IMR-90 (cell line): ENCODE measurements around the gene SLC26A6. TPM values are rescaled to one million over a fixed set of nuclear protein-coding genes. Genes with fewer than 3 reads are reported as not detected.

Experiments
- ATAC-seq: fragments of 200-7000 bp; cut with Tn5 transposase; 2 replicates; pipeline ENCODE4 v1.9.1; 2020; ENCODE audit warnings: low read depth, mild to moderate bottlenecking, moderate library complexity
- BruUV-seq: library from RNA; stranded (reverse); fragments of 400-500 nt; replicated peaks from 2 replicates; lab custom pipeline; 2021; lab: Mats Ljungman, UMichigan
- CTCF ChIA-PET: fragments of 300-600 bp; formaldehyde crosslinking; extraction: SDS; loops from one replicate; lab custom pipeline; 2021; ENCODE audit warnings: antibody characterized with exemption; lab: Yijun Ruan, JAX
- POLR2A ChIA-PET: fragments of 300-600 bp; sonication (Branson Sonifier 250); formaldehyde crosslinking; loops from one replicate; lab custom pipeline; 2022; ENCODE audit warnings: antibody characterized with exemption; ENCODE audit not compliant: unreplicated experiment; lab: Charles Lee
- DNase-seq: peaks from one replicate; pipeline ENCODE4 v3.0.0; 2013
- H2AFZ ChIP-seq: replicated peaks from 2 replicates; pipeline ENCODE3; 2013; ENCODE audit warnings: low read length, mild to moderate bottlenecking; ENCODE audit not compliant: poor library complexity
- H2AK5ac ChIP-seq: 2 replicates; pipeline ENCODE4 v1.6.1; 2013; ENCODE audit warnings: low read depth, low read length, inconsistent platforms
- H2AK9ac ChIP-seq: replicated peaks from 2 replicates; pipeline ENCODE3; 2013; ENCODE audit warnings: mild to moderate bottlenecking, low read depth, low read length, moderate library complexity; ENCODE audit not compliant: poor library complexity
- H2BK120ac ChIP-seq: 2 replicates; pipeline ENCODE4 v1.6.1; 2013; ENCODE audit warnings: low read depth, low read length, inconsistent platforms
- H2BK15ac ChIP-seq: 3 replicates; pipeline ENCODE4 v1.6.1; 2013; ENCODE audit warnings: low read depth, low read length, inconsistent platforms
- H2BK20ac ChIP-seq: 2 replicates; pipeline ENCODE4 v1.6.1; 2013; ENCODE audit warnings: low read depth, mild to moderate bottlenecking, inconsistent platforms, low read length, moderate library complexity
- H2BK5ac ChIP-seq: 2 replicates; pipeline ENCODE4 v1.6.1; 2013; ENCODE audit warnings: mild to moderate bottlenecking, low read depth, low read length, inconsistent platforms; ENCODE audit not compliant: poor library complexity, severe bottlenecking
- H3K14ac ChIP-seq: replicated peaks from 2 replicates; pipeline ENCODE4 v1.6.1; 2013; ENCODE audit warnings: low read depth, low read length, inconsistent platforms
- H3K18ac ChIP-seq: 2 replicates; pipeline ENCODE4 v1.6.1; 2013; ENCODE audit warnings: low read depth, low read length, control low read depth
- H3K23ac ChIP-seq: 2 replicates; pipeline ENCODE4 v1.6.1; 2013; ENCODE audit warnings: low read depth, low read length, inconsistent platforms
- H3K27ac ChIP-seq: 2 replicates; pipeline ENCODE4 v1.5.1; 2013; ENCODE audit warnings: mild to moderate bottlenecking, control low read depth, low read length; ENCODE audit not compliant: insufficient read depth
- H3K27me3 ChIP-seq: 2 replicates; pipeline ENCODE4 v1.6.1; 2013; ENCODE audit warnings: low read length; ENCODE audit not compliant: control insufficient read depth, insufficient read depth
- H3K36me3 ChIP-seq: 2 replicates; pipeline ENCODE4 v1.6.1; 2013; ENCODE audit warnings: low read length, mixed read lengths; ENCODE audit not compliant: control insufficient read depth, insufficient read depth
- H3K4ac ChIP-seq: 2 replicates; pipeline ENCODE4 v1.6.1; 2013; ENCODE audit warnings: low read depth, low read length, inconsistent platforms
- H3K4me1 ChIP-seq: 2 replicates; pipeline ENCODE4 v1.6.1; 2013; ENCODE audit warnings: low read length, mixed read lengths; ENCODE audit not compliant: control insufficient read depth, insufficient read depth
- H3K4me2 ChIP-seq: 2 replicates; pipeline ENCODE4 v1.6.1; 2013; ENCODE audit warnings: low read depth, mild to moderate bottlenecking, control low read depth, low read length, moderate library complexity
- H3K4me3 ChIP-seq: 2 replicates; pipeline ENCODE4 v1.5.1; 2013; ENCODE audit warnings: low read depth, mild to moderate bottlenecking, control low read depth, low read length, moderate library complexity; ENCODE audit not compliant: insufficient read depth
- H3K56ac ChIP-seq: 2 replicates; pipeline ENCODE4 v1.6.1; 2013; ENCODE audit warnings: low read length, inconsistent platforms; ENCODE audit not compliant: insufficient read depth; ENCODE audit errors: extremely low read depth
- H3K79me1 ChIP-seq, 2 experiments: 2 replicates each; pipeline ENCODE4 v1.6.1; 2013; ENCODE audit warnings: low read length in 2 of 2, inconsistent platforms in 1 of 2, low read depth in 1 of 2
- H3K9ac ChIP-seq: 2 replicates; pipeline ENCODE4 v1.6.1; 2013; ENCODE audit warnings: low read depth, low read length, control low read depth
- H3K9me1 ChIP-seq: 2 replicates; pipeline ENCODE4 v1.6.1; 2013; ENCODE audit warnings: low read length, inconsistent platforms; ENCODE audit not compliant: insufficient read depth
- H3K9me3 ChIP-seq: 2 replicates; pipeline ENCODE4 v1.6.1; 2013; ENCODE audit warnings: low read length; ENCODE audit not compliant: control insufficient read depth, insufficient read depth
- H4K20me1 ChIP-seq: 2 replicates; pipeline ENCODE4 v1.6.1; 2013; ENCODE audit warnings: low read length, inconsistent platforms; ENCODE audit not compliant: insufficient read depth
- H4K5ac ChIP-seq: 2 replicates; pipeline ENCODE4 v1.6.1; 2013; ENCODE audit warnings: mild to moderate bottlenecking, low read depth, low read length, control low read depth
- H4K8ac ChIP-seq, 2 experiments: 2 replicates each; pipeline ENCODE4 v1.6.1; 2013; ENCODE audit warnings: low read depth in 2 of 2, low read length in 2 of 2, control low read depth in 1 of 2, inconsistent platforms in 1 of 2
- H4K91ac ChIP-seq: 2 replicates; pipeline ENCODE4 v1.6.1; 2013; ENCODE audit warnings: low read depth, low read length, inconsistent platforms; ENCODE audit not compliant: insufficient read depth
- BHLHE40 ChIP-seq: fragments of 150-350 bp; IDR thresholded peaks from 2 replicates; pipeline ENCODE4 v1.6.1; 2016; ENCODE audit warnings: mild to moderate bottlenecking, low read depth, low read length
- CEBPB ChIP-seq: IDR thresholded peaks from 2 replicates; pipeline ENCODE4 v1.6.1; 2012; ENCODE audit warnings: low read depth, low read length, improper control_type of control experiment
- CHD1 ChIP-seq: IDR thresholded peaks from 2 replicates; pipeline ENCODE4 v1.6.1; 2012; ENCODE audit warnings: low read depth, low read length, improper control_type of control experiment
- MAZ ChIP-seq: IDR thresholded peaks from 2 replicates; pipeline ENCODE4 v1.6.1; 2012; ENCODE audit warnings: low read depth, mild to moderate bottlenecking, low read length, improper control_type of control experiment, moderate library complexity, borderline replicate concordance
- MXI1 ChIP-seq: IDR thresholded peaks from 2 replicates; pipeline ENCODE4 v1.6.1; 2012; ENCODE audit warnings: low read depth, mild to moderate bottlenecking, low read length, moderate library complexity, borderline replicate concordance
- NFE2L2 ChIP-seq: fragments of 150-350 bp; IDR thresholded peaks from 2 replicates; pipeline ENCODE4 v1.6.1; 2016; ENCODE audit warnings: low read depth, mild to moderate bottlenecking, low read length
- RAD21 ChIP-seq: IDR thresholded peaks from 2 replicates; pipeline ENCODE4 v1.6.1; 2012; ENCODE audit warnings: low read length, improper control_type of control experiment
- WGBS, 2 experiments: methylation state at CpG; one replicate each; pipeline versions ENCODE4 v1.1.5 to v1.1.7; 2013; ENCODE audit warnings: missing lambda C conversion rate in 2 of 2; ENCODE audit not compliant: insufficient read length in 1 of 2; ENCODE audit errors: extremely low coverage in 2 of 2; 5-methylcytosine and 5-hydroxymethylcytosine counted together
- dilution Hi-C: fragments of 300-500 bp; cut with HindIII; formaldehyde crosslinking; loops from one replicate; pipeline ENCODE4 v1.14.3; 2018; ENCODE audit warnings: low sequenced_read_pairs; ENCODE audit not compliant: unreplicated experiment
- in situ Hi-C: fragments of 300-500 bp; cut with MboI; formaldehyde crosslinking; loops from 3 replicates; pipeline ENCODE4 v1.14.3; 2019; ENCODE audit warnings: low sequenced_read_pairs, inconsistent platforms, mixed read lengths
- intact Hi-C: fragments of 100-400 bp; cut with micrococcal nuclease; formaldehyde crosslinking; loops from 2 replicates; pipeline ENCODE4 v1.10.0; 2022
- polyA plus RNA-seq, 3 experiments: library from polyadenylated mRNA; depleted of rRNA; stranded (reverse); fragments of >200 nt; gene quantifications; 2 replicates each; pipeline ENCODE4 v1.2.3, GENCODE V29; 2012; ENCODE audit warnings: low replicate concordance in 1 of 3
- total RNA-seq: library from RNA; depleted of rRNA; stranded (reverse); fragments of >200 nt; gene quantifications from 2 replicates; pipeline ENCODE4 v1.2.3, GENCODE V29; 2012
- TF ChIP-seq, protein P1 (sequence below): conservative IDR thresholded peaks from 2 replicates; pipeline ENCODE4 v1.5.1; 2012; ENCODE audit warnings: mild to moderate bottlenecking, low read depth, low read length, improper control_type of control experiment
- TF ChIP-seq, protein P2 (sequence below): fragments of 150-350 bp; IDR thresholded peaks from 2 replicates; pipeline ENCODE4 v1.6.1; 2017; ENCODE audit warnings: mild to moderate bottlenecking, antibody characterized with exemption, low read length, low read depth
- TF ChIP-seq, protein P3 (sequence below): fragments of 150-350 bp; IDR thresholded peaks from 2 replicates; pipeline ENCODE4 v1.6.1; 2016; ENCODE audit warnings: low read depth, mild to moderate bottlenecking, low read length, moderate library complexity, borderline replicate concordance

Gene SLC26A6
- total and polyA plus RNA-seq, 2 of the 4 experiments (the other 2 are of a cell fraction) = 11.8 to 34.3 TPM

DNA sequence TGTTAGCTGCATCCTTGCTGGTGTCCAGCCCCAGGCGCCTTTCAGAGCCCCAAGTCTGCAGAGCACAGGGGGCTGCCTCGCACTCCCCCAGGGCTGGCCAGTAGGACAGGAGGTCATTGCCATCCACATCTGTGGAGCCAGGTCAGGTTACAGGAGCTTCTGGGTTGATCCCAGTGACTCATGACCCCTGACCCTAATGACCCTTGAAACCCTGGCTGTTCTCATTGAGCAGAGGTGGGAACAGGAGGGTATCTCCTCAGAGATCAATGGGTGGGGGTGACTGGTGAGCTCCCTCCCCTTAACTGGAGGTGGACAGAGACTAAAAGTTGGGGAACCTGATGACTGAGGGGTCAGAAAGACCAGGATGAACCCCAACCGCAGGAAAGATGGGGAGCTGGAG lies 6.1 kb upstream of the SLC26A6 start:
- dilution Hi-C loops = no loop called here
- Histone ChIP-seq H2BK15ac (no peak overlapping the region), H3K4me3 (no peak overlapping the region), H2AFZ (no peak overlapping the region), H3K4me2 (no peak overlapping the region), H3K9me1 (no peaks in the 10 kb centered on the region), H3K4me1 (peaks cover 3% of the 10 kb centered on the region), H2BK20ac (no peak overlapping the region), H3K56ac (no peak overlapping the region), H4K5ac (no peak overlapping the region), H3K14ac (no peak overlapping the region), H4K8ac (no peak overlapping the region), H3K9ac (no peak overlapping the region), H4K20me1 (no peaks in the 10 kb centered on the region; the same call in 1 of the 2 replicates), H2BK5ac (no peak overlapping the region), H2BK120ac (no peak overlapping the region), H4K91ac (no peak overlapping the region), H3K27me3 (no peaks in the 10 kb centered on the region), H2AK5ac (no peak overlapping the region), H3K18ac (no peak overlapping the region), H3K79me1 (peaks cover 7 to 12% of the 10 kb centered on the region in 2 experiments; a peak in 3 of 4 replicates), H3K4ac (no peak overlapping the region), H3K36me3 (peaks cover 4% of the 10 kb centered on the region; the same call in 1 of the 2 replicates), H3K27ac (no peak overlapping the region), H3K9me3 (no peaks in the 10 kb centered on the region), H2AK9ac (no peak overlapping the region), H3K23ac (no peak overlapping the region)
- intact Hi-C loops = no loop called here
- in situ Hi-C loops = no loop called here
- DNase-seq = no peak
- ChIA-PET POLR2A (no interaction called here), CTCF (no interaction called here)
- no TSS peak for BruUV-seq
- TF ChIP-seq MAZ (no peak), MXI1 (no peak), BHLHE40 (no peak), CHD1 (no peak), CEBPB (no peak), RAD21 (no peak), NFE2L2 (no peak)
- TF ChIP-seq, protein P1, sequence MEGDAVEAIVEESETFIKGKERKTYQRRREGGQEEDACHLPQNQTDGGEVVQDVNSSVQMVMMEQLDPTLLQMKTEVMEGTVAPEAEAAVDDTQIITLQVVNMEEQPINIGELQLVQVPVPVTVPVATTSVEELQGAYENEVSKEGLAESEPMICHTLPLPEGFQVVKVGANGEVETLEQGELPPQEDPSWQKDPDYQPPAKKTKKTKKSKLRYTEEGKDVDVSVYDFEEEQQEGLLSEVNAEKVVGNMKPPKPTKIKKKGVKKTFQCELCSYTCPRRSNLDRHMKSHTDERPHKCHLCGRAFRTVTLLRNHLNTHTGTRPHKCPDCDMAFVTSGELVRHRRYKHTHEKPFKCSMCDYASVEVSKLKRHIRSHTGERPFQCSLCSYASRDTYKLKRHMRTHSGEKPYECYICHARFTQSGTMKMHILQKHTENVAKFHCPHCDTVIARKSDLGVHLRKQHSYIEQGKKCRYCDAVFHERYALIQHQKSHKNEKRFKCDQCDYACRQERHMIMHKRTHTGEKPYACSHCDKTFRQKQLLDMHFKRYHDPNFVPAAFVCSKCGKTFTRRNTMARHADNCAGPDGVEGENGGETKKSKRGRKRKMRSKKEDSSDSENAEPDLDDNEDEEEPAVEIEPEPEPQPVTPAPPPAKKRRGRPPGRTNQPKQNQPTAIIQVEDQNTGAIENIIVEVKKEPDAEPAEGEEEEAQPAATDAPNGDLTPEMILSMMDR = no peak
- TF ChIP-seq, protein P2, sequence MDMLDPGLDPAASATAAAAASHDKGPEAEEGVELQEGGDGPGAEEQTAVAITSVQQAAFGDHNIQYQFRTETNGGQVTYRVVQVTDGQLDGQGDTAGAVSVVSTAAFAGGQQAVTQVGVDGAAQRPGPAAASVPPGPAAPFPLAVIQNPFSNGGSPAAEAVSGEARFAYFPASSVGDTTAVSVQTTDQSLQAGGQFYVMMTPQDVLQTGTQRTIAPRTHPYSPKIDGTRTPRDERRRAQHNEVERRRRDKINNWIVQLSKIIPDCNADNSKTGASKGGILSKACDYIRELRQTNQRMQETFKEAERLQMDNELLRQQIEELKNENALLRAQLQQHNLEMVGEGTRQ = no peak
- TF ChIP-seq, protein P3, sequence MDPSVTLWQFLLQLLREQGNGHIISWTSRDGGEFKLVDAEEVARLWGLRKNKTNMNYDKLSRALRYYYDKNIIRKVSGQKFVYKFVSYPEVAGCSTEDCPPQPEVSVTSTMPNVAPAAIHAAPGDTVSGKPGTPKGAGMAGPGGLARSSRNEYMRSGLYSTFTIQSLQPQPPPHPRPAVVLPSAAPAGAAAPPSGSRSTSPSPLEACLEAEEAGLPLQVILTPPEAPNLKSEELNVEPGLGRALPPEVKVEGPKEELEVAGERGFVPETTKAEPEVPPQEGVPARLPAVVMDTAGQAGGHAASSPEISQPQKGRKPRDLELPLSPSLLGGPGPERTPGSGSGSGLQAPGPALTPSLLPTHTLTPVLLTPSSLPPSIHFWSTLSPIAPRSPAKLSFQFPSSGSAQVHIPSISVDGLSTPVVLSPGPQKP = no peak
- 92% methylated on average over 2 of the region's 3 CpGs; no CpG with 5 or more reads in 1 of the 2 experiments for WGBS, 2 experiments
- no peak for ATAC-seq
